ENCODE measurements around the gene CYP2A7.
A peak's percentile ranks its signal among the peaks of the same experiment; 100 is the strongest.
"Not testable (repeated sequence)": the region's sequence is repeated elsewhere in the genome, so short reads cannot be mapped to it uniquely, and the experiment has no call there.

CYP2A7 gene

DNA sequence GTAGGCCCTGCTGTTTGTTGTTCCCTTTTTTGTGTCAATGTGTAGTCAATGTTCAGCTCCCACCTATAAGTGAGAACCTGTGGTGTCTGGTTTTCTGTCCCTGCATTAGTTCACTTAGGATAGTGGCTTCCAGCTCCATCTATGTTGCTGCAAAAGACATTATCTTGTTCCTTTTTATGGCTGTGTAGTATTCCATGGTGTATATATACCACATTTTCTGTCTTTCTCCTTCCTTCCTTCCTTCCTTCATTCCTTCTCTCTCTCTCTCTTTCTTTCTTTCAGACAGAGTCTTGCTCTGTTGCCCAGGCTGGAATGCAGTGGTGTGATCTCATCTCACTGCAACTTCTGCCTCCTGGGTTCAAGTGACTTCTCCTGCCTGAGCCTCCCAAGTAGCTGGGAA lies 52.8 kb downstream of the CYP2A7 start:
- Histone ChIP-seq H3K27me3 (ENCODE audit: control insufficient read depth in 5 of 5, insufficient read depth in 4 of 5, low read length in 5 of 5) (no peaks in the 10 kb centered on the region), H3K36me3 (ENCODE audit: control insufficient read depth in 5 of 5, insufficient read depth in 5 of 5, low read length in 5 of 5) (peaks cover 0 to 13% (median 10%) of the 10 kb centered on the region in 5 donors), H3K9me3 (ENCODE audit: control insufficient read depth in 5 of 5, low read length in 5 of 5) (peaks cover 0 to 4% (median 0%) of the 10 kb centered on the region in 5 donors), H3K4me1 (ENCODE audit: control insufficient read depth in 5 of 5, insufficient read depth in 5 of 5, low read length in 5 of 5) (peaks cover 0 to 44% (median 31%) of the 10 kb centered on the region in 5 donors), H3K4me3 (ENCODE audit: low read depth in 1 of 5, low read length in 5 of 5) (no peak overlapping the region), H3K27ac (ENCODE audit: low read depth, low read length) (no peak overlapping the region), H3K9ac (ENCODE audit: low read length in 5 of 5) (no peak overlapping the region)

- H3K9me3 ChIP-seq (ENCODE audit: control insufficient read depth in 5 of 5, low read length in 5 of 5) = peaks cover 0 to 4% (median 0%) of the 10 kb centered on the region in 5 donors
- no peak overlapping the region for H3K27ac ChIP-seq (ENCODE audit: low read depth, low read length)
- H3K27me3 ChIP-seq (ENCODE audit: control insufficient read depth in 5 of 5, insufficient read depth in 4 of 5, low read length in 5 of 5) = no peaks in the 10 kb centered on the region
- H3K9ac ChIP-seq (ENCODE audit: low read length in 5 of 5) = no peak overlapping the region
- H3K4me3 ChIP-seq (ENCODE audit: low read depth in 1 of 5, low read length in 5 of 5) = peak overlapping the region in 1 of 5 donors; percentile 15
- H3K4me1 ChIP-seq (ENCODE audit: control insufficient read depth in 5 of 5, insufficient read depth in 5 of 5, low read length in 5 of 5) = peaks cover 3 to 49% (median 43%) of the 10 kb centered on the region in 5 donors
- peaks cover 0 to 13% (median 10%) of the 10 kb centered on the region in 5 donors for H3K36me3 ChIP-seq (ENCODE audit: control insufficient read depth in 5 of 5, insufficient read depth in 5 of 5, low read length in 5 of 5)
Observed at GRCh38 chr19:40827386-40828247, 54.4 kb downstream of the CYP2A7 start.

GRCh38 chr19:40826699-40827385 lies 55.2 kb downstream of the CYP2A7 start:
- H3K9me3 ChIP-seq (ENCODE audit: control insufficient read depth in 5 of 5, low read length in 5 of 5); H3K9ac ChIP-seq (ENCODE audit: low read length in 5 of 5); H3K27me3 ChIP-seq (ENCODE audit: control insufficient read depth in 5 of 5, insufficient read depth in 4 of 5, low read length in 5 of 5); H3K27ac ChIP-seq (ENCODE audit: low read depth, low read length): not testable (repeated sequence)
- peaks cover 5 to 51% (median 41%) of the 10 kb centered on the region in 5 donors for H3K4me1 ChIP-seq (ENCODE audit: control insufficient read depth in 5 of 5, insufficient read depth in 5 of 5, low read length in 5 of 5)
- H3K4me3 ChIP-seq (ENCODE audit: low read depth in 1 of 5, low read length in 5 of 5) = peak overlapping the region in 1 of 5 donors; percentile 15
- peaks cover 0 to 13% (median 10%) of the 10 kb centered on the region in 5 donors for H3K36me3 ChIP-seq (ENCODE audit: control insufficient read depth in 5 of 5, insufficient read depth in 5 of 5, low read length in 5 of 5)

- peaks cover 5 to 46% (median 36%) of the 10 kb centered on the region in 5 donors for H3K4me1 ChIP-seq (ENCODE audit: control insufficient read depth in 5 of 5, insufficient read depth in 5 of 5, low read length in 5 of 5)
- H3K9me3 ChIP-seq (ENCODE audit: control insufficient read depth in 5 of 5, low read length in 5 of 5); H3K27ac ChIP-seq (ENCODE audit: low read depth, low read length); H3K4me3 ChIP-seq (ENCODE audit: low read depth in 1 of 5, low read length in 5 of 5); H3K9ac ChIP-seq (ENCODE audit: low read length in 5 of 5); H3K27me3 ChIP-seq (ENCODE audit: control insufficient read depth in 5 of 5, insufficient read depth in 4 of 5, low read length in 5 of 5): not testable (repeated sequence)
- H3K36me3 ChIP-seq (ENCODE audit: control insufficient read depth in 5 of 5, insufficient read depth in 5 of 5, low read length in 5 of 5) = peaks cover 0 to 13% (median 10%) of the 10 kb centered on the region in 5 donors
Observed at GRCh38 chr19:40826312-40826698, 55.7 kb downstream of the CYP2A7 start.

DNA sequence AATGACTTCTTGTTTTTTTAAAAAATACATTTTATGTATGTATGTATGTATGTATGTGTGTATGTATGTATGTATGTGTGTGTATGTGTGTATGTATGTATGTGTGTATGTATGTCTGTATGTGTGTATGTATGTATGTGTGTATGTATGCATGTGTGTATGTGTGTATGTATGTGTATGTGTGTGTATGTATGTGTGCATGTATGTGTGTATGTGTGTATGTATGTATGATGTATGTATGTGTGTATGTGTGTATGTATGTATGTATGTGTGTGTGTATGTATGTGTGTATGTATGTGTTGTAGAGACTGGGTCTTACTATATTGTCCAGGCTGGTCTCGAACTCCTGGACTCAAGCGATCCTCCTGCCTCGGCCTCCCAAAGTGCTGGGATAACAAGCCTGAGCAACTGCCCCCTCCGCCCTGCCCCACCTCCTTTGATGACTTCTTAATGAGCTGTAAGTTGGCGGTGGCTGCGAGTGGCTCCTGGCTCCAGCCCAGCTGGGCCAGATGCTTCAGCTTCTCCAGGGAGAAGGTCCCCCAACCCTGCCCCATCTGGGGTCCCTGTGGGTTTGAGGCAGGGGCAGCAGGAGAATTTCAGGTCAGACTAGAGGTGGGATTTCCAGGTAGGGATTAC lies 56.5 kb downstream of the CYP2A7 start:
- H3K9ac ChIP-seq (ENCODE audit: low read length in 5 of 5); H3K4me3 ChIP-seq (ENCODE audit: low read depth in 1 of 5, low read length in 5 of 5); H3K27me3 ChIP-seq (ENCODE audit: control insufficient read depth in 5 of 5, insufficient read depth in 4 of 5, low read length in 5 of 5); H3K9me3 ChIP-seq (ENCODE audit: control insufficient read depth in 5 of 5, low read length in 5 of 5); H3K27ac ChIP-seq (ENCODE audit: low read depth, low read length): not testable (repeated sequence)
- Histone ChIP-seq H3K4me1 (ENCODE audit: control insufficient read depth in 5 of 5, insufficient read depth in 5 of 5, low read length in 5 of 5) (peaks cover 5 to 39% (median 33%) of the 10 kb centered on the region in 5 donors), H3K36me3 (ENCODE audit: control insufficient read depth in 5 of 5, insufficient read depth in 5 of 5, low read length in 5 of 5) (peaks cover 0 to 13% (median 10%) of the 10 kb centered on the region in 5 donors)
